ENCODE measurements around the gene HIPK2. TPM values are rescaled to one million over a fixed set of nuclear protein-coding genes. Genes with fewer than 3 reads are reported as not detected.

HIPK2 gene
- total and polyA plus RNA-seq, 2 of the 4 experiments (the other 2 are of a cell fraction), result 22.0 to 27.1 TPM

DNA sequence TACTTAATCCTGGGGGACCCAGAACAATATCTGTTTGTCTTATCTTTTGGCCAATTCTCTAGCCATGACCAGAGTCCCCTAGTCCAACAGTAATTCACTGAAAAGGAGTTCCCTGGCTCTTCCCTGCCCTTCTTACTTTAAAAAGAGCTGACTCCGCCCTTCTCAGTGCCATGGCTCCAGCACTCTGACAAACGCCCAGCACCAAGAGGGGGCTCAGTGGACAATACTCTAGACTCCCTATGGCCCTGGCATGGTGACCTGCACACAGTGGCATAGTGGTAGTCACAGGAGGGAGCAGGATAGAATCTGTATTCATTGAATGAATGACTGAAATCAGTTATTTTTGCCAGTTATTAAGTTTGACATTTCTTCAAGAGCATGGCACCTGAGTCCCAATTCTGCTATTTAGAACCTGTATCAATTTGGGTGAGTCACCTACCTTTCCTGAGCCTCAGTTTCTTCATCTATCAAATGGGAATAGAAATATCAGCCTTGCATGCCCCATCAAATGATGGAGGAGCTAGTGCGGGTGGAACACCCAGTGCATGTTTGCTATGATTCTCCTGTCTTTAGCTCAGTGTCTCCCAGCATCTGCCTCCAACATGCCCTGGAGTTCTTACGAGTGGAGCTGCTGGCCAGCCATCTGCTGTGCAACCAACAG, 184.9 kb downstream of the HIPK2 start:
- ATAC-seq (ENCODE audit: low read depth), result no peak
- BruUV-seq (replicated peaks), result no TSS peak

More for the DNA sequence above, 184.9 kb downstream of the HIPK2 start:
- Histone ChIP-seq H3K27me3 (ENCODE audit: control insufficient read depth, insufficient read depth, low read length) (no peaks in the 10 kb centered on the region), H2BK120ac (ENCODE audit: low read depth, low read length) (no peak overlapping the region), H3K9ac (ENCODE audit: low read depth, low read length) (no peak overlapping the region), H3K18ac (ENCODE audit: low read depth, low read length) (no peak overlapping the region), H3K79me1 (ENCODE audit: low read depth in 1 of 2, low read length in 2 of 2) (peaks cover 0 to 26% of the 10 kb centered on the region in 2 experiments; a peak in 3 of 4 replicates), H4K5ac (ENCODE audit: low read depth, low read length) (no peak overlapping the region), H2BK20ac (ENCODE audit: low read depth, low read length) (no peak overlapping the region), H4K20me1 (ENCODE audit: insufficient read depth, low read length) (peaks cover 16% of the 10 kb centered on the region; the same call in 1 of the 2 replicates), H2AFZ (replicated peaks; ENCODE audit: low read length, poor library complexity) (no peak overlapping the region), H3K56ac (ENCODE audit: extremely low read depth, insufficient read depth, low read length) (no peak overlapping the region), H4K8ac (ENCODE audit: low read depth in 2 of 2, low read length in 2 of 2) (no peak overlapping the region), H3K36me3 (ENCODE audit: control insufficient read depth, insufficient read depth, low read length) (peaks cover 68% of the 10 kb centered on the region), H4K91ac (ENCODE audit: insufficient read depth, low read depth, low read length) (no peak overlapping the region), H3K4me3 (ENCODE audit: insufficient read depth, low read depth, low read length) (no peak overlapping the region), H3K4me1 (ENCODE audit: control insufficient read depth, insufficient read depth, low read length) (peaks cover 3% of the 10 kb centered on the region; the same call in 1 of the 2 replicates), H2AK5ac (ENCODE audit: low read depth, low read length) (no peak overlapping the region), H3K14ac (replicated peaks; ENCODE audit: low read depth, low read length) (no peak overlapping the region), H3K4me2 (ENCODE audit: low read depth, low read length) (no peak overlapping the region), H3K4ac (ENCODE audit: low read depth, low read length) (no peak overlapping the region), H2BK15ac (ENCODE audit: low read depth, low read length) (no peak overlapping the region), H3K9me1 (ENCODE audit: insufficient read depth, low read length) (peaks cover 11% of the 10 kb centered on the region), H2AK9ac (replicated peaks; ENCODE audit: low read depth, low read length, poor library complexity) (no peak overlapping the region), H3K23ac (ENCODE audit: low read depth, low read length) (no peak overlapping the region), H3K9me3 (ENCODE audit: control insufficient read depth, insufficient read depth, low read length) (no peaks in the 10 kb centered on the region), H3K27ac (ENCODE audit: insufficient read depth, low read length) (no peak overlapping the region), H2BK5ac (ENCODE audit: low read depth, low read length, poor library complexity, severe bottlenecking) (no peak overlapping the region)
- 100% methylated on average over 2 of the region's 4 CpGs; no CpG with 5 or more reads in 1 of the 2 experiments for WGBS, 2 experiments (ENCODE audit: extremely low coverage in 2 of 2, insufficient read length in 1 of 2)
- dilution Hi-C loops (cut with HindIII; ENCODE audit: low sequenced_read_pairs, unreplicated experiment), result no loop called here
- TF ChIP-seq POLR2A (IDR thresholded peaks at IDR 0.05; ENCODE audit: low read depth, low read length) (no peak), RAD21 (IDR thresholded peaks at IDR 0.05; ENCODE audit: low read length) (no peak)
- ChIA-PET CTCF (interaction anchor here (0.6 to 1.4 kb wide), 2 partner anchors 9 to 13 kb away, joined by 3 to 7 read pairs; no protein-coding TSS in a partner anchor), POLR2A (ENCODE audit: unreplicated experiment) (no interaction called here)
- in situ Hi-C loops (cut with MboI; ENCODE audit: low sequenced_read_pairs), result no loop called here
- intact Hi-C loops (cut with micrococcal nuclease), result no loop called here
- DNase-seq, result no peak

All from IMR-90 (cell line).